GM23338 (cell line): ENCODE results near the gene PPP6R2. TPM values are rescaled to one million over a fixed set of nuclear protein-coding genes. Genes with fewer than 3 reads are reported as not detected.

Experiments
- ATAC-seq: fragments of 200-7000 bp; cut with Tn5 transposase; 3 replicates; pipeline ENCODE4 v1.9.1; 2020
- DNase-seq: peaks from one replicate; pipeline ENCODE4 v3.0.0-alpha.2; 2015; ENCODE audit warnings: low spot score
- H2AFZ ChIP-seq: fragments of 200-600 bp; sonication (generic); 2 replicates; pipeline ENCODE4 v1.8.0; 2016; ENCODE audit warnings: antibody characterized with exemption, mild to moderate bottlenecking, moderate library complexity
- H3F3A ChIP-seq: fragments of 200-600 bp; sonication (generic); replicated peaks from 2 replicates; pipeline ENCODE4 v1.8.0; 2017; ENCODE audit warnings: antibody characterized with exemption, mixed run types, low read depth
- H3K27ac ChIP-seq: fragments of 200-600 bp; sonication (generic); 2 replicates; pipeline ENCODE4 v1.6.1; 2016; ENCODE audit warnings: low read depth
- H3K27me3 ChIP-seq: fragments of 200-600 bp; sonication (generic); 2 replicates; pipeline ENCODE4 v1.8.0; 2016; ENCODE audit warnings: mild to moderate bottlenecking, mixed run types, moderate library complexity; ENCODE audit not compliant: insufficient read depth
- H3K36me3 ChIP-seq: fragments of 200-600 bp; sonication (generic); 2 replicates; pipeline ENCODE4 v1.8.0; 2016; ENCODE audit warnings: mild to moderate bottlenecking; ENCODE audit not compliant: insufficient read depth
- H3K4me1 ChIP-seq: fragments of 200-600 bp; sonication (generic); 2 replicates; pipeline ENCODE4 v1.8.0; 2016; ENCODE audit warnings: mild to moderate bottlenecking, moderate library complexity; ENCODE audit not compliant: insufficient read depth
- H3K4me2 ChIP-seq: fragments of 200-600 bp; sonication (generic); 2 replicates; pipeline ENCODE4 v1.7.1; 2017; ENCODE audit warnings: mixed run types
- H3K4me3 ChIP-seq: fragments of 200-600 bp; sonication (generic); 2 replicates; pipeline ENCODE4 v1.6.1; 2016; ENCODE audit warnings: mixed run types
- H3K79me2 ChIP-seq: fragments of 200-600 bp; sonication (generic); replicated peaks from 2 replicates; pipeline ENCODE4 v1.8.0; 2017; ENCODE audit warnings: mild to moderate bottlenecking; ENCODE audit not compliant: insufficient read depth
- H3K9me2 ChIP-seq: fragments of 200-600 bp; sonication (generic); 2 replicates; pipeline ENCODE4 v1.8.0; 2017; ENCODE audit not compliant: insufficient read depth
- H4K20me1 ChIP-seq: fragments of 200-600 bp; sonication (generic); replicated peaks from 2 replicates; pipeline ENCODE4 v1.8.0; 2017; ENCODE audit warnings: mild to moderate bottlenecking; ENCODE audit not compliant: insufficient read depth
- H3K27ac Mint-ChIP-seq: 2 replicates; pipeline ENCODE4 v1.8.0; 2020; ENCODE audit warnings: inconsistent platforms, mild to moderate bottlenecking, moderate library complexity, mixed read lengths
- H3K27me3 Mint-ChIP-seq: 3 replicates; pipeline ENCODE4 v1.8.0; 2022; ENCODE audit warnings: low read depth, mild to moderate bottlenecking, moderate library complexity, mixed read lengths, inconsistent platforms; ENCODE audit not compliant: insufficient read depth, poor library complexity
- H3K36me3 Mint-ChIP-seq: 3 replicates; pipeline ENCODE4 v1.8.0; 2021; ENCODE audit warnings: low read depth, mild to moderate bottlenecking, inconsistent platforms, moderate library complexity, mixed read lengths
- H3K4me1 Mint-ChIP-seq: 3 replicates; pipeline ENCODE4 v1.8.0; 2020; ENCODE audit warnings: mild to moderate bottlenecking, inconsistent platforms, mixed read lengths
- H3K4me3 Mint-ChIP-seq: 3 replicates; pipeline ENCODE4 v1.8.0; 2021; ENCODE audit warnings: moderate library complexity, mild to moderate bottlenecking, inconsistent platforms, mixed read lengths
- H3K9me3 Mint-ChIP-seq: 3 replicates; pipeline ENCODE4 v1.8.0; 2020; ENCODE audit warnings: moderate library complexity, mild to moderate bottlenecking, inconsistent platforms, mixed read lengths
- CTCF ChIP-seq, 2 experiments: fragments of 200-600 bp in 1 of 2; sonication (generic) in 1 of 2; conservative IDR thresholded peaks; 2 replicates each; pipeline versions ENCODE4 v1.5.1 to v1.6.1; 2016 to 2017; ENCODE audit warnings: antibody characterized with exemption in 2 of 2, low read depth in 2 of 2, mild to moderate bottlenecking in 2 of 2, moderate library complexity in 1 of 2
- EZH2 ChIP-seq: fragments of 200-600 bp; sonication (generic); IDR thresholded peaks from one replicate; pipeline ENCODE4 v1.8.0; 2017; ENCODE audit warnings: antibody characterized with exemption, mild to moderate bottlenecking, low read depth; ENCODE audit not compliant: unreplicated experiment
- EZH2phosphoT487 ChIP-seq: fragments of 200-600 bp; sonication (generic); IDR thresholded peaks from one replicate; pipeline ENCODE4 v1.8.1; 2018; ENCODE audit warnings: antibody characterized with exemption; ENCODE audit not compliant: unreplicated experiment
- POLR2AphosphoS5 ChIP-seq: IDR thresholded peaks from 2 replicates; pipeline ENCODE4 v1.6.1; 2016; ENCODE audit warnings: antibody characterized with exemption, low read depth
- STAT1 ChIP-seq: IDR thresholded peaks from one replicate; pipeline ENCODE4 v1.6.1; 2016; ENCODE audit warnings: antibody characterized with exemption; ENCODE audit not compliant: unreplicated experiment
- ZNF114 ChIP-seq: fragments of 250-450 bp; sonication (Bioruptor Pico); IDR thresholded peaks from 2 replicates; pipeline ENCODE4 v1.5.0; 2020; ENCODE audit warnings: mild to moderate bottlenecking, moderate library complexity
- polyA plus RNA-seq: library from polyadenylated mRNA; unstranded; fragments of >200 nt; fragmentation: Nextera tagmentation; extraction: Ambion mirVana; gene quantifications from 2 replicates; pipeline ENCODE4 v1.2.1, GENCODE V29; 2016
- total RNA-seq: library from RNA; depleted of rRNA; stranded (reverse); fragments of >200 nt; shearing (Covaris generic); gene quantifications from 2 replicates; pipeline ENCODE4 v1.2.3, GENCODE V29; 2014
- TF ChIP-seq, protein P1 (sequence below): IDR thresholded peaks from 2 replicates; pipeline ENCODE4 v1.6.1; 2016; ENCODE audit warnings: antibody characterized with exemption
- TF ChIP-seq, protein P2 (sequence below): IDR thresholded peaks from one replicate; pipeline ENCODE4 v1.6.1; 2018; ENCODE audit warnings: antibody characterized with exemption; ENCODE audit not compliant: unreplicated experiment
- TF ChIP-seq, protein P3 (sequence below): fragments of 250-450 bp; sonication (Bioruptor Pico); IDR thresholded peaks from 2 replicates; pipeline ENCODE4 v1.5.0; 2020; ENCODE audit warnings: mild to moderate bottlenecking, moderate library complexity

PPP6R2 gene
- total and polyA plus RNA-seq, 2 experiments from 2014 or later = 11.9 to 45.8 TPM

DNA sequence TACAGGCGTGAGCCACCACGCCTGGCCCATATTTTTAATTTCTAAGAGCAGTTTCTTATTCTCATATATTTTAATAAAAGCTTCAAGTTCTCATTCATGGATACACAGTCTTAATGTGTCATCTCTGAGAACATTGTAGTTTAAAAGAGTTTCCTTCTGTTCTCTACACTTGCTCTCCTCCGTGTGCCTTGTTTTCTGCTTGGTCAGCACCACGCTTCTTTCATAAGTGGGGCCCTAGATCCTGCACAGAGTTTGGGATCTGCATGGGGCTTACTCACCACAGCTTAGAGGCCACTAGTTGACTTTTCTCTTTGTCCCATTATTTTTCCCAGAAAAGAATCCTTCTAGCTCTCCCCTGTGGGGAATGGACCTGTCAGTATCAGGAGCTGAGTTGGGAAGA is 58.8 kb downstream of the PPP6R2 start:
- H2AFZ ChIP-seq = no peak overlapping the region
- H3K4me1 Mint-ChIP-seq = peaks cover 11% of the 10 kb centered on the region
- no peak for DNase-seq
- peaks cover 13% of the 10 kb centered on the region for H3K36me3 Mint-ChIP-seq
- H3K27ac Mint-ChIP-seq = no peak overlapping the region
- H3F3A ChIP-seq = peaks cover 9% of the 10 kb centered on the region; the same call in 1 of the 2 replicates
- peaks cover 2% of the 10 kb centered on the region; the same call in 1 of the 2 replicates for H3K79me2 ChIP-seq
- no peak for ATAC-seq
- no peak overlapping the region for H3K4me3 Mint-ChIP-seq
- H3K27me3 ChIP-seq = no peaks in the 10 kb centered on the region
- no peaks in the 10 kb centered on the region for H3K36me3 ChIP-seq
- H3K4me2 ChIP-seq = no peak overlapping the region
- H3K9me2 ChIP-seq = no peaks in the 10 kb centered on the region
- TF ChIP-seq POLR2AphosphoS5 = no peak
- TF ChIP-seq, protein P1, sequence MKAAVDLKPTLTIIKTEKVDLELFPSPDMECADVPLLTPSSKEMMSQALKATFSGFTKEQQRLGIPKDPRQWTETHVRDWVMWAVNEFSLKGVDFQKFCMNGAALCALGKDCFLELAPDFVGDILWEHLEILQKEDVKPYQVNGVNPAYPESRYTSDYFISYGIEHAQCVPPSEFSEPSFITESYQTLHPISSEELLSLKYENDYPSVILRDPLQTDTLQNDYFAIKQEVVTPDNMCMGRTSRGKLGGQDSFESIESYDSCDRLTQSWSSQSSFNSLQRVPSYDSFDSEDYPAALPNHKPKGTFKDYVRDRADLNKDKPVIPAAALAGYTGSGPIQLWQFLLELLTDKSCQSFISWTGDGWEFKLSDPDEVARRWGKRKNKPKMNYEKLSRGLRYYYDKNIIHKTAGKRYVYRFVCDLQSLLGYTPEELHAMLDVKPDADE = no peak
- peaks cover 11% of the 10 kb centered on the region for H3K27me3 Mint-ChIP-seq
- H3K4me3 ChIP-seq = no peak overlapping the region
- H4K20me1 ChIP-seq = peaks cover 5% of the 10 kb centered on the region; the same call in 1 of the 2 replicates
- 0 out of 2 replicates have a peak, but pooled peaks cover under 1% of the 10 kb centered on the region for H3K4me1 ChIP-seq
- H3K27ac ChIP-seq = no peak overlapping the region
- no peaks in the 10 kb centered on the region for H3K9me3 Mint-ChIP-seq

DNA sequence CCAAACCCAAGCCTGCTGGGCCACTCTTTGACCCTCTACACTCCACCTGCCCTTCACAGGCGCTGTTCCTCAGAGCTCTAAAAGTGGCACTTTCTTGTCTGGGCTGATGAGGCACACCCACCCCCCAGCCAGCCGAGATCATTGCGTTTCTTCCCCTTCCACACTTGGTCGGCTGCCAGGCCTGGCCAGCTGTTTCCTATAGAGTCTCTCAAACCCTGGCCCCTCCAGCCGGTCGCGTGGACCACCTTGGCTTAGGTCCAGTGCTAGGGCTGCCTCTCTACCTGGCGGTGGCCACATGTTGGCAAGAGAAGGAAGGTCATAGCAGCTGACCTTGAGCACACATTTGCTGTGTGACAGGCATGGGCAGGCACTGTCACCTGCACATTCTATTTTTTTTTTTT is 60.6 kb downstream of the PPP6R2 start:
- peaks cover 9% of the 10 kb centered on the region; the same call in 1 of the 2 replicates for H3F3A ChIP-seq
- peak overlapping the region; percentile 75; the same call in 1 of the 2 replicates for H3K27ac Mint-ChIP-seq
- TF ChIP-seq, protein P2, sequence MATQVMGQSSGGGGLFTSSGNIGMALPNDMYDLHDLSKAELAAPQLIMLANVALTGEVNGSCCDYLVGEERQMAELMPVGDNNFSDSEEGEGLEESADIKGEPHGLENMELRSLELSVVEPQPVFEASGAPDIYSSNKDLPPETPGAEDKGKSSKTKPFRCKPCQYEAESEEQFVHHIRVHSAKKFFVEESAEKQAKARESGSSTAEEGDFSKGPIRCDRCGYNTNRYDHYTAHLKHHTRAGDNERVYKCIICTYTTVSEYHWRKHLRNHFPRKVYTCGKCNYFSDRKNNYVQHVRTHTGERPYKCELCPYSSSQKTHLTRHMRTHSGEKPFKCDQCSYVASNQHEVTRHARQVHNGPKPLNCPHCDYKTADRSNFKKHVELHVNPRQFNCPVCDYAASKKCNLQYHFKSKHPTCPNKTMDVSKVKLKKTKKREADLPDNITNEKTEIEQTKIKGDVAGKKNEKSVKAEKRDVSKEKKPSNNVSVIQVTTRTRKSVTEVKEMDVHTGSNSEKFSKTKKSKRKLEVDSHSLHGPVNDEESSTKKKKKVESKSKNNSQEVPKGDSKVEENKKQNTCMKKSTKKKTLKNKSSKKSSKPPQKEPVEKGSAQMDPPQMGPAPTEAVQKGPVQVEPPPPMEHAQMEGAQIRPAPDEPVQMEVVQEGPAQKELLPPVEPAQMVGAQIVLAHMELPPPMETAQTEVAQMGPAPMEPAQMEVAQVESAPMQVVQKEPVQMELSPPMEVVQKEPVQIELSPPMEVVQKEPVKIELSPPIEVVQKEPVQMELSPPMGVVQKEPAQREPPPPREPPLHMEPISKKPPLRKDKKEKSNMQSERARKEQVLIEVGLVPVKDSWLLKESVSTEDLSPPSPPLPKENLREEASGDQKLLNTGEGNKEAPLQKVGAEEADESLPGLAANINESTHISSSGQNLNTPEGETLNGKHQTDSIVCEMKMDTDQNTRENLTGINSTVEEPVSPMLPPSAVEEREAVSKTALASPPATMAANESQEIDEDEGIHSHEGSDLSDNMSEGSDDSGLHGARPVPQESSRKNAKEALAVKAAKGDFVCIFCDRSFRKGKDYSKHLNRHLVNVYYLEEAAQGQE = no peak
- TF ChIP-seq EZH2 (no peak), STAT1 (no peak), EZH2phosphoT487 (no peak), POLR2AphosphoS5 (no peak), CTCF (conservative IDR thresholded peaks at IDR 0.05; ENCODE audit: low read depth in 2 of 2) (no peak), ZNF114 (CRISPR knock-in tag) (no peak)
- TF ChIP-seq, protein P3, sequence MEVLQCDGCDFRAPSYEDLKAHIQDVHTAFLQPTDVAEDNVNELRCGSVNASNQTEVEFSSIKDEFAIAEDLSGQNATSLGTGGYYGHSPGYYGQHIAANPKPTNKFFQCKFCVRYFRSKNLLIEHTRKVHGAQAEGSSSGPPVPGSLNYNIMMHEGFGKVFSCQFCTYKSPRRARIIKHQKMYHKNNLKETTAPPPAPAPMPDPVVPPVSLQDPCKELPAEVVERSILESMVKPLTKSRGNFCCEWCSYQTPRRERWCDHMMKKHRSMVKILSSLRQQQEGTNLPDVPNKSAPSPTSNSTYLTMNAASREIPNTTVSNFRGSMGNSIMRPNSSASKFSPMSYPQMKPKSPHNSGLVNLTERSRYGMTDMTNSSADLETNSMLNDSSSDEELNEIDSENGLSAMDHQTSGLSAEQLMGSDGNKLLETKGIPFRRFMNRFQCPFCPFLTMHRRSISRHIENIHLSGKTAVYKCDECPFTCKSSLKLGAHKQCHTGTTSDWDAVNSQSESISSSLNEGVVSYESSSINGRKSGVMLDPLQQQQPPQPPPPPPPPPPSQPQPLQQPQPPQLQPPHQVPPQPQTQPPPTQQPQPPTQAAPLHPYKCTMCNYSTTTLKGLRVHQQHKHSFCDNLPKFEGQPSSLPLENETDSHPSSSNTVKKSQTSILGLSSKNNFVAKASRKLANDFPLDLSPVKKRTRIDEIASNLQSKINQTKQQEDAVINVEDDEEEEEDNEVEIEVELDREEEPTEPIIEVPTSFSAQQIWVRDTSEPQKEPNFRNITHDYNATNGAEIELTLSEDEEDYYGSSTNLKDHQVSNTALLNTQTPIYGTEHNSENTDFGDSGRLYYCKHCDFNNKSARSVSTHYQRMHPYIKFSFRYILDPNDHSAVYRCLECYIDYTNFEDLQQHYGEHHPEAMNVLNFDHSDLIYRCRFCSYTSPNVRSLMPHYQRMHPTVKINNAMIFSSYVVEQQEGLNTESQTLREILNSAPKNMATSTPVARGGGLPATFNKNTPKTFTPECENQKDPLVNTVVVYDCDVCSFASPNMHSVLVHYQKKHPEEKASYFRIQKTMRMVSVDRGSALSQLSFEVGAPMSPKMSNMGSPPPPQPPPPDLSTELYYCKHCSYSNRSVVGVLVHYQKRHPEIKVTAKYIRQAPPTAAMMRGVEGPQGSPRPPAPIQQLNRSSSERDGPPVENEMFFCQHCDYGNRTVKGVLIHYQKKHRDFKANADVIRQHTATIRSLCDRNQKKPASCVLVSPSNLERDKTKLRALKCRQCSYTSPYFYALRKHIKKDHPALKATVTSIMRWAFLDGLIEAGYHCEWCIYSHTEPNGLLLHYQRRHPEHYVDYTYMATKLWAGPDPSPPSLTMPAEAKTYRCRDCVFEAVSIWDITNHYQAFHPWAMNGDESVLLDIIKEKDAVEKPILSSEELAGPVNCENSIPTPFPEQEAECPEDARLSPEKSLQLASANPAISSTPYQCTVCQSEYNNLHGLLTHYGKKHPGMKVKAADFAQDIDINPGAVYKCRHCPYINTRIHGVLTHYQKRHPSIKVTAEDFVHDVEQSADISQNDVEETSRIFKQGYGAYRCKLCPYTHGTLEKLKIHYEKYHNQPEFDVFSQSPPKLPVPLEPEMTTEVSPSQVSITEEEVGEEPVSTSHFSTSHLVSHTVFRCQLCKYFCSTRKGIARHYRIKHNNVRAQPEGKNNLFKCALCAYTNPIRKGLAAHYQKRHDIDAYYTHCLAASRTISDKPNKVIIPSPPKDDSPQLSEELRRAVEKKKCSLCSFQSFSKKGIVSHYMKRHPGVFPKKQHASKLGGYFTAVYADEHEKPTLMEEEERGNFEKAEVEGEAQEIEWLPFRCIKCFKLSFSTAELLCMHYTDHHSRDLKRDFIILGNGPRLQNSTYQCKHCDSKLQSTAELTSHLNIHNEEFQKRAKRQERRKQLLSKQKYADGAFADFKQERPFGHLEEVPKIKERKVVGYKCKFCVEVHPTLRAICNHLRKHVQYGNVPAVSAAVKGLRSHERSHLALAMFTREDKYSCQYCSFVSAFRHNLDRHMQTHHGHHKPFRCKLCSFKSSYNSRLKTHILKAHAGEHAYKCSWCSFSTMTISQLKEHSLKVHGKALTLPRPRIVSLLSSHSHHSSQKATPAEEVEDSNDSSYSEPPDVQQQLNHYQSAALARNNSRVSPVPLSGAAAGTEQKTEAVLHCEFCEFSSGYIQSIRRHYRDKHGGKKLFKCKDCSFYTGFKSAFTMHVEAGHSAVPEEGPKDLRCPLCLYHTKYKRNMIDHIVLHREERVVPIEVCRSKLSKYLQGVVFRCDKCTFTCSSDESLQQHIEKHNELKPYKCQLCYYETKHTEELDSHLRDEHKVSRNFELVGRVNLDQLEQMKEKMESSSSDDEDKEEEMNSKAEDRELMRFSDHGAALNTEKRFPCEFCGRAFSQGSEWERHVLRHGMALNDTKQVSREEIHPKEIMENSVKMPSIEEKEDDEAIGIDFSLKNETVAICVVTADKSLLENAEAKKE = no peak

More for the DNA sequence above, 60.6 kb downstream of the PPP6R2 start:
- Mint-ChIP-seq H3K36me3 (peaks cover 23% of the 10 kb centered on the region), H3K4me3 (no peak overlapping the region), H3K9me3 (no peaks in the 10 kb centered on the region), H3K4me1 (peaks cover 7% of the 10 kb centered on the region; the same call in 2 of the 3 replicates), H3K27me3 (peaks cover 12% of the 10 kb centered on the region)
- ATAC-seq (no peak), DNase-seq (no peak)
- H3K4me2 ChIP-seq = no peak overlapping the region
- H3K9me2 ChIP-seq = no peaks in the 10 kb centered on the region
- H3K4me3 ChIP-seq = no peak overlapping the region
- peaks cover 9% of the 10 kb centered on the region; the same call in 1 of the 2 replicates for H4K20me1 ChIP-seq
- H3K27ac ChIP-seq = no peak overlapping the region
- H2AFZ ChIP-seq = no peak overlapping the region
- H3K27me3 ChIP-seq = no peaks in the 10 kb centered on the region
- H3K36me3 ChIP-seq = no peaks in the 10 kb centered on the region
- no peaks in the 10 kb centered on the region for H3K4me1 ChIP-seq
- H3K79me2 ChIP-seq = peaks cover 2% of the 10 kb centered on the region; the same call in 1 of the 2 replicates
